ENCODE data around the gene TRAPPC3.
"Not testable (repeated sequence)": the region's sequence is repeated elsewhere in the genome, so short reads cannot be mapped to it uniquely, and the experiment has no call there.

The TRAPPC3 gene

GRCh38 chr1:36166136-36166535 is 16.9 kb upstream of the TRAPPC3 start:
- no peak for DNase-seq

DNA sequence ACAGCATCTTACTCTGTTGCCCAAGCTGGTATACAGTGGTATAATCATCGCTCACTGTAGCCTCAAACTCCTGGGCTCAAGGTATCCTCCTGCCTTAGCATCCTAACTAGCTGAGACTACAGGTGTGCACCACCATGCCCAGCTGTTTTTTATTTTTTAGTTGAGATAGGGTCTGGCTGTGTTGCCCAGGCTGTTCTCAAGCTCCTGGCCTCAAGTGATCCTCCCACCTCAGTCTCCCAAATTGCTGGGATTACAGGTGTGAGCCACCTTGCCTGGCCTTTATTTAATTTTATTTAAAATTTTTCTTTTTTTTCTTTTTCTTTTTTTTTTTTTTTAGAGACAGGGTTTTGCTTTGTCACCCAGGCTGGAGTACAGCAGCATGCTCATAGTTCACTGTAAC is 15.9 kb upstream of the TRAPPC3 start:
- no peak for DNase-seq

GRCh38 chr1:36164361-36164760 is 15.1 kb upstream of the TRAPPC3 start:
- no peak for DNase-seq

DNA sequence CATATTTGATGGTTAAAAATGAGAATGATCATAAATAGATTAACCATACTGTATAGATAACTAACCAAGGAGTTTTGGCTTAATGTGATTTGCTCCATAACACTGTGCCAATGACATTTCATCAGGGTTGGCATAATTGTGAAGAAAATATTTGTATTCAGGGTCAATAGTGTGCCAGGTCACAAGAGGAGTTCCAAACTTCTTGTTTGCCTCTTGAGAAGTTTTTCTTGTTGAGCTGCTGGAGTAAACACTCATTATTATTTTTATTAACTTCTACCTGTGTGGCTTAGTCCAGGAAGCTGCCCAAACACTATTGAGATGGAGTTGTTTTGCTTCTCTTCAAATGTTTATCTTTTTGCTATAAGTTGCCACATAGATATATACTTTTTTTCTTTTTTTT is 14.1 kb upstream of the TRAPPC3 start:
- DNase-seq, result no peak

DNA sequence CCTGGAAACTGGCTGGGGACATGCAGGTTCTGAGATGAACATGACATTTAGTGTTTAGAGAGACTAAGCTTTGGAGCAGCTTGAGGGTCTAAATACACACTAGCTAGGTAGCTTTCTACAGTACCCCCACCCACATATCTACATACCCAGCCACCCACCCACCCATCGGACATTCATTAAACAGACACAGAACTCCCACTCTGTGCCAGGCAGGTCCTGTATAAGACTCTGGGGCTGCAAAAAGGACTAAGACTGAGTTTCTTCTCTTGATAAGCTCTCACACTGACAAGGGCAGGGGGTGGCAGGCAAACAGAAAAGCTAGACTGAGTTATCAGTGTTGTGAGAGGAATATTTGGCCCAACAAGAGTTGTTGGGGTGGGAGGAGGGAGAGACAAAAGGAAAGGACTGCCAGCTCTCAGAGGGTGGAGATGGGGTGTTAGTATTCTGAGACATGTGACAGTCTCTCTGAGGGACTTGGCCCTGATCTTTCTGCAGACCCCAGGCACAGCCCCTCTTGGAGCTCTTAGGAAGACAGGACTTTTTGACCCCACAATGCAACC is 13.5 kb upstream of the TRAPPC3 start:
- no peak for DNase-seq

DNA sequence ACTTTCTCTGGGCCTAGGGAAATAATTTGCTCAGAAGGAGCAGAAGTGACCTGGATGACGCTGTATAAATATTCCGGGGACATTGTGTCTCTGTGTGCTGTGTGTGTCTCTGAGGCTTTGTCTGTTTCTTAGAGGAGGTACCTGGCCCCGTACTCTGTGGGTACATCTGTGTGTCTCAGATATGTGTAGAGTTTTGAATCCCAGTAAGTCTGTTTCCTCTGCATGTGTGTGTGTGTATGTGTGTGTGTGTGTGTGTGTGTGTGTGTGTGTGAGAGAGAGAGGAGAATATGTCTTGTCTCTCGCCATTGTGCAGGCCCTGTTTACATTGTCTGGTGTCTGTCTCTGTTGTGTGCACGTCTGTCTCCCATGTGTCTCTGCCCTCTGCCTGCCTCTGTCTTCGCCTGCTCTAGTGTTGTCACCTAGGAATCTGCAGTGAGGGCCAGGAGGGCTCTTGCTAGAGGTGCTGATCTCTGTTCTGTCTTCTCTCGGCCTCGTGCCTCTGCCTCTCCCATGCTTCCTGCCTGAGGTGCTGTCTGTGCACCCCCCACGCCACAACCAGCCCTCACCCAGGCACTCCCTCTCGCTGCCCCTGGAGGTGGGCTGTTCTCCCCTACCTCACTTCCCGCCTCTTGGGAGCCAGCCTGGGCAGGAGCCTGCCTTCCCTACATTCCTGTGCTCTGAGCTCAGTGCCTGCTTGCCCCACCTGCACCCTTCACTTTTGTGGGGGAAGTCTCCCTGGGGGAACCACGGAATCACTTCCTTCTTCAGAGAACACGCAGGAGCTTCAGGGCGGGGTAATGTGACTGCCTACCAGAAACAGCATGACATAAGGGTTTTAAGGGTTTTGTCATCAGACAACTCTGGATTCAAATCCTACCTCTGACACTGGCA is 12.6 kb upstream of the TRAPPC3 start:
- peak; percentile 36 for DNase-seq

GRCh38 chr1:36160949-36161485 is 11.7 kb upstream of the TRAPPC3 start:
- peak; percentile 70 for DNase-seq

GRCh38 chr1:36160388-36160948 is 11.2 kb upstream of the TRAPPC3 start:
- no peak for DNase-seq

- no peak for DNase-seq
Observed at GRCh38 chr1:36159614-36160387, 10.5 kb upstream of the TRAPPC3 start.

- DNase-seq, result not testable (repeated sequence)
Observed at GRCh38 chr1:36158827-36159252, 9.6 kb upstream of the TRAPPC3 start.

- DNase-seq, result no peak
Observed at GRCh38 chr1:36157973-36158826, 8.9 kb upstream of the TRAPPC3 start.

- DNase-seq, result no peak
Observed at GRCh38 chr1:36157115-36157903, 8.0 kb upstream of the TRAPPC3 start.

DNA sequence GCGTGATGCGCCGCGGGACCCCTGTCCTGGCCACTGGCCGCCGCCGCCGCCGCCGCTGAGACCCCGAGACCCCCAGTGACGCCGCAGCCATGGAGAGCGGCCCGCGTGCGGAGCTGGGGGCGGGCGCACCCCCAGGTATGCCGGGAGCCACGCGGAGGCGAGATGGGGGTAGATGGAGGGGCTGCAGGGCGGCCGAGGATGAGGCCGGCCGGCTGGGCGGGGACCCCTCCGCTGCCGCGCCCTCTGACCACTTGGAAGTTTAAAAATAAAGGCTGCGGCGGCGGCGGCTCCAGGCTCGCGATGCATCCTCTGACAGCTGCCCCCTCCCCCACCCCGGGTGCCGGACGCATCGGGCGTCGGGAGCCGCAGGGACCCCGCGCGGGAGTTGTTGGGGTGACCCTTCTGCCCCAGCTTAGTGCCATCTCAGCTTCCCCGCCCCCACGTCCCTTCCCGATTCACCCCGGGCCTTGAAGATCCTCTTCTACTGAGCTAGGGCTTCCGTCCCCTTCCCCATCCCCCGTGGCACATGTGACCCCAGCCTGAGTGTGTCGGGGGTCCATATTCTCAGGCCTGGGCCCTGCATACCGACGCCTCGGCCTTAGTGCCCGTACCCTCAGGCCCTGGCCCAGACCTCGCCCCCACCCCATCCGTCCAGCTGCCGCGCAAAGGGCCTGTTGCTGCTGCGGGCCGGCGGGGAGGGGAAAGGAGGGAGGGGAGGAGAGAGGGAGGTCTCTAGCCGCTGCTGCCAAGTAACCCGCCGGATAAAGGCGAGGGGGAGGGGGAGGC is 7.2 kb upstream of the TRAPPC3 start:
- peak; percentile 64 for DNase-seq

- peak; percentile 83 for DNase-seq
Observed at GRCh38 chr1:36155408-36156328, 6.4 kb upstream of the TRAPPC3 start, which contains the start of gene MAP7D1. MAP7D1 (plus strand) TSS chr1:36156160; CDS start chr1:36156418, 258 bp downstream.

- no peak for DNase-seq
Observed at GRCh38 chr1:36154765-36155407, 5.6 kb upstream of the TRAPPC3 start.

DNA sequence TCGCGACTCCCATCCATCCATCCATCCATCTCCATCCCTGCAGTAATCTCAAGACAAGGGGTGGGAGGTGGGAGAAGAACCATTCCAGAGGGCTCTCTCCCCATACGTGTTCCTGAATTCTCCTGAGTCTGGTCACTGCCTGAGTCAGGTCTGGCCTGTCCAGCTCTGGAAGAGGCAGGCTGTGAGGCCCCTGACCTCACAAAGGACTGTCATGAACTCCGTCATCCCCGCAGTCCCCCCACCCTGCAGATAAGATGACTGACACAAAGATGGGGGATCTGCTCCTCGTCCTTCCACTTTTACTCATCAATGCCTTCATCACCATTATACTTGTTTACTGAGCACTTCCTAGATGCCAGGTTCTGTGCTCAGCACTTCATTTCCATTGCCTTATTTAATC is 5.0 kb upstream of the TRAPPC3 start:
- DNase-seq, result no peak

- no peak for DNase-seq
Observed at GRCh38 chr1:36153476-36153875, 4.2 kb upstream of the TRAPPC3 start.

DNA sequence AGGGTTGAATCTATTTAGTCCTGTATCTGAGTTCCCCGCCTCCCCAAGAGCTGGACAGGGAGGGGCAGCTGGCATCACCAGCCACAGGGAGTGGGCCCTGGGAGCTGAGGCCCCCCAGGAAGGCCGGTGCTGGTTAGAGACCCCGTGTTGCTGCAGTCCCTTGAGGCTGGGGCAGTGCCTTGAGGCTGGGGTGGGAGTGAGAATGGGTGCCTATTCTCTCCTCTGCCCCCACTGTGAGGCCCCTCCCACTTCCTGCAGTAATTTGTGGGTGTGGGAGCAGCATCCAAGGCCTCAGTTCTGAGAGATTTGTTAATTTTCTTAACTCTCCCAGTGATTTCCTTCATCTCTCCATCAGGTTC is 2.5 kb upstream of the TRAPPC3 start:
- DNase-seq, result peak; percentile 55

Measured in stimulated activated CD4-positive, alpha-beta T cell treated with anti-CD3 and anti-CD28 coated beads, Interleukin-4, amount 100 ng/mL, for 24 hours (primary cell).